Measurements from ENCODE around the gene USP12.
"Not testable (repeated sequence)": the region's sequence is repeated elsewhere in the genome, so short reads cannot be mapped to it uniquely, and the experiment has no call there.

- TF ChIP-seq POLR2AphosphoS5 (IDR thresholded peaks at IDR 0.05); CTCF (IDR thresholded peaks at IDR 0.05 in 8 of 11, conservative IDR thresholded peaks at IDR 0.05 in 3 of 11); POLR2A (IDR thresholded peaks at IDR 0.05): not testable (repeated sequence)
Measured at GRCh38 chr13:27192367-27192766, 20.8 kb upstream of the USP12 start.
